ENCODE results near the gene SLC25A13.

Gene SLC25A13

DNA sequence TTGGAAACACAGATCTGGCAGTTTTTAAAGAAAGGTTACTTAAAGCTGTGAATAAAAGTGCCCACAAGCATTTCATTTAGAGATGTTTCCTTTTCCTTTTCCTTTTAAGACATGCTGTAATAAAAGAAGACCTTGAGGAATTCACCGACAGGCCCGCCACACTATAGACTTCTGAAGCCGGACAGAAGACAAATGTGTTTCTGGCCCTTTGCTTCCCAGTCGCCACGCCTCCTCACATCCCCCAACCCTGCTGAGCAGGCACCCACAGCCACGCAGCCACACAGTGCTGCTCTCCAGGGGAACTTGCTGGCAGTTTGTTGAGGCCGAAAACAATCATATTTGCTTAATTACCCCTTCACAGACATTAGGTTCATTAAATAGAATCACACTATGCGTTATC lies 83.4 kb downstream of the SLC25A13 start:
- DNase-seq = no peak

GRCh38 chr7:96237040-96237439 lies 84.9 kb downstream of the SLC25A13 start:
- no peak for DNase-seq

- DNase-seq = no peak
Measured at GRCh38 chr7:96236198-96237039, 85.5 kb downstream of the SLC25A13 start.

DNA sequence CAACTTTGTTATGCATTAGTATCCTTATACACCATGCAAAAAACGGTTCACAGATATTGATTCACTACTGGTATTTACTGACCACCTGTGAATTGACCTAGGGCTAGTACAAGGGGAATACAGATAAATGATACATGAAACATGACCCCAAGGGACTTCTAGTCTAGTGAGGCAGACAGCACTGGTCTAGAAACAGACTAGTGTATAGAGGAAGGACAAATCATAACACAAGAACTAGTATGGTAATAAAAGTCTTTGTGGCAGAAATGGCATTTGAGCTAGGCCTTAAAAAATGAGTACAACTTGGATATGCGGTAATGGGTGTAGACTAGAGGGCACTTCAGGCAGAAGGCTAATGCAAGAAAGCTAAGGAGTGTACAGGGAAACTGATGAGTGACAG lies 86.6 kb downstream of the SLC25A13 start:
- no peak for DNase-seq

- no peak for DNase-seq
Measured at GRCh38 chr7:96233528-96234154, 88.3 kb downstream of the SLC25A13 start.

- DNase-seq = no peak
Measured at GRCh38 chr7:96233084-96233483, 88.8 kb downstream of the SLC25A13 start.

DNA sequence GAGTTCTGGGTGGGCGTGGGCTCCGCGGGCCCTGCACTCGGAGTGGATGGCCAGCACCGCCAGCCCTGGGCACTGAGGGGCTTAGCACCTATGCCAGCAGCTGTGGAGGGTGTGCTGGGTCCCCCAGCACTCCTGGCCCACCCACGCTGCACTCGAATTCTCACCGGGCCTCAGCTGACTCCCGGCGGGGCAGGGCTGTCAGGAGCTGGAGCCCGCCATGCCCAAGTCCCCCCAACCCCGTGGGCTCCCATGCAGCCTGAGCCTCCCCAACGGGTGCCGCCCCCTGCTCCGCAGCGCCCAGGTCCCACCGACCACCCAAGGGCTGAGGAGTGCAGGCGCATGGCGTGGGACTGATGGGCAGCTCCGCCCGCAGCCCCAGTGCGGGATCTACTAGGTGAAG lies 93.1 kb downstream of the SLC25A13 start:
- DNase-seq = no peak

DNA sequence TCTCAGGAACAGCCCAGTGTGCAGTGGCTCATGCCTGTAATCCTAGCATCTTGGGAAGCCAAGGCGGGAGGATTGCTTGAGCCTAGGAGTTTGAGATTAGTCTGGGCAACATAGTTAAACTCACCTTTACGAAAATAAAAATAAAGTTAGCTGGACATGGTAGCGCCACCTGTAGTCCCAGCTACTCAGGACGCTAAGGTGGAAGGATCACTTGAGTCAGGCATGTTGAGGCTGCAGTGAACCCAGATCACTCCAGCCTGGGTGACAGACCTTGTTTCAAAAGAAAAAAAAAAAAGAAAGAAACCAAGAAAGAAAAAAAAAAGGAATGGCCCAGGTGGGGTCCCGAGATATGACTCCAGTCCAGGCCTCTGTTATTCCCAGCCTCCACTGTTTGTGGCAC lies 96.6 kb downstream of the SLC25A13 start:
- DNase-seq = no peak

- DNase-seq = no peak
Measured at GRCh38 chr7:96224685-96225084, 97.2 kb downstream of the SLC25A13 start.

DNA sequence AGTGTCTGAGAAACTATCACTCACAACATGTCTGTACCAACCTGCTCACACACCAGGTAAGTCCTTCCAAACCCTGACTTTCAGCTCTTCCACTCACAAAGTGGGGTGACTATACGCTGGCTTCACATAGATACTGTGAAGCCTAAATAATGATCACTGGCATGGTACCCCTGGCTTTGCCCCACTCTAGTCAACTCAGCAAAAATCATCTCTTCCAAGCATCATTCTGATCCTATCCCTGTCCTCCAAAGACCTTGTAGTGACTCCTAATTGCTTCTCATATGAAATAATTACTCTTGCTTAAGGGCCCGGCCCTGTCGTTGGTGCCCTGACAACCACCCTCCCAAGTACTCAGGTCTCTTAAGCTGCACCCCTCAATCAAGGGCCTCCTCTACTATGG lies 97.8 kb downstream of the SLC25A13 start:
- no peak for DNase-seq

DNA sequence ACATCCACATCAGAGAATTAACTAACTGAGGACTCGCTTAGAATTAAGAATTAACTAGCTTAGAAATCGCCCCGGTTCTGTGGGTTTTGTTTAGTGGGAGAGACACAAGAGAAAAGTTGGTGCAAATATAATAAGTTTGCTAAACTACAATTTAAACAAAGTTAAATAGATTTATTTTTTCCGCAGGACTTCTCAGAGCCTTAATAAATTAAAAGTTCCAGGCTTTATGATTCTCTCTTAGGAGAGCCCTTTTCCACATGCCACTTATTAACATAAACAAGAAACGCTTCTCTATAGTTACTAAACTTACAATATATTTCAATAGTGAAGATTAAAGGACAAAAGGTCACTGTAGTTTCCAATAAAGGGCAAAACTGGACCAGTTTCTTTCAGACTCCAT lies 100.0 kb downstream of the SLC25A13 start:
- DNase-seq = no peak

GRCh38 chr7:96219378-96220130 lies 102.3 kb downstream of the SLC25A13 start:
- DNase-seq = no peak

DNA sequence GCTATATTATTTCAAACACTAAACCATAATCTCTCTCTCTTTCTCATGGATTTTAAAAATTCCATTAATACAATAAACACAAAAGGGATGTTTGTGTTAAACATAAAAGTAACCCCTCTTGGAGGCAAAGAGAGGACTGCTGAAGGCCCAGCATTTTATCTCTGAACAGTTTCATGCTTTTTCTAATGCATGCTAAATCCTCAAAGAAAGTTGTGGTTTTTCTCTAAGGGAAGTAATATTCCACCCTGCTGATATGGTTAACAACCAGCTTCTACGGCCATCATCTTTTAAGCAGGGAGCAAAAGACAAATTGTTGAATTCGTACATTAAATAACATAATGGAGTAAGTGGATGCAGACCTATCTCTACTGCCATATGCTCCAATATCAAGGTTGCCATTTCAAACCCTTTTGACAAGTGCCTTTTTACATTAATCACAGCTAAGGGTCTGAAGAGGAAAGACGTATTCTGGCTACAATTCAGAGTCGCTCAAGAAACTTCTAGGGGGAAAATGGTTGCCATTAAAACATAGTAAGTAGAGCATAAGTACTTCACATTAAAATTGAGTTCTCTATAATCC lies 103.1 kb downstream of the SLC25A13 start:
- no peak for DNase-seq

GRCh38 chr7:96217147-96217546 lies 104.8 kb downstream of the SLC25A13 start:
- DNase-seq = no peak

GRCh38 chr7:96216373-96216772 lies 105.5 kb downstream of the SLC25A13 start:
- DNase-seq = no peak

DNA sequence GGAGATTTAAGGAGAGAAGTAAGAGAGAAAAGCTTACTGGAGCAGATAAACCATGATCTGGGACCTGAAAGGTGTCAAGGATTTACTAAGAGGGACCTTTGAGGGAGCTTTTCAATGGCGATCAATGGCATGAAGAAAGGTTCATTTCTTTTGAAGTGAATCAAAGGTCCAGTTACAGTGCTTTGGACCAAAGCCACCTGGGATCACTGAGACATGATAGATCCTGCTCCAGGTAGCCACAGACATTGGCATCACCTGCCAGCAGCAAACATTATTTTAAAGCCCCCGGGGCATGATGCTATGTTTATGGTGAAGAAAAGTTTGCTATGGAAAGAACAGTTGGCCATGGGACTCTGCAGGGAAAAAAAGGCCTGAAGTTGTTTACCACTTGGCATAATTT lies 109.4 kb downstream of the SLC25A13 start:
- DNase-seq = no peak

- DNase-seq = no peak
Measured at GRCh38 chr7:96211954-96212353, 109.9 kb downstream of the SLC25A13 start.

DNA sequence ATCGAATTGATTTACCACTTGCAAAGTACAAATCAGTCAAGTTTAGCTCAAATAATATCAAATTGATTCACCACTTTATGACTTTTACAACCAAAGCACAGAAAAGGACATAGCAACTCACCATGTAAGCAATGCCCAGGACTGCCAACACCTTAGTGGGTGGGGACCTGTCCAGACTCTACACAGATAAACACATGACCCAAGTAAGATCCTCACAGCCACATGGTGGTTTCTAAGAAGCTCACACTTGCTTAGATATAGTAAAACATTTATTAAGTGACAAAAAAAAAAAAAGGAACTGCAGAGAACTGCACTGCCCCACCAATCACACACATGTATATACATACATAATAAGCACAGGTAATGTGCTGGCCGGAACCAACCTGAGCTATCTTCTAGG lies 116.2 kb downstream of the SLC25A13 start:
- no peak for DNase-seq

- DNase-seq = no peak
Measured at GRCh38 chr7:96204601-96205000, 117.3 kb downstream of the SLC25A13 start.

GRCh38 chr7:96203786-96204185 lies 118.1 kb downstream of the SLC25A13 start:
- no peak for DNase-seq

DNA sequence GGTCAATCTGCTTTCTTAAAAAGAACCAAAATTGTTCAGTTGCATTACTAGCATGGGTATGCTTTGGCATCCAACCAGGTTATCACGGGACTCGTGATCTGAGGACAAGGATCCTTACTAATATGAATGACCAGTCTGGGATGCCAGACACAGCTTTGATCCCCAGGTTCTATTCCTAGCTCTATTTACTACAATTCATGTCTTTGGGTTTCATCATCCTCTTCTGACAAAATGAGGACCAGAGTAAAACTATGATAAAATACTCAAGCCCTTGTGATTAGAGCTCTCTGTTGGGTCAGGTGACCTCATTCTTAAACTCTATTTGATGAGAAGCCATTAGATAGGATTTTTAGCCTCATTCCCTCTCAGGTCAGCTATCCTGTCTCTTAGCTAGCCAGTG lies 119.8 kb downstream of the SLC25A13 start:
- DNase-seq = no peak

DNA sequence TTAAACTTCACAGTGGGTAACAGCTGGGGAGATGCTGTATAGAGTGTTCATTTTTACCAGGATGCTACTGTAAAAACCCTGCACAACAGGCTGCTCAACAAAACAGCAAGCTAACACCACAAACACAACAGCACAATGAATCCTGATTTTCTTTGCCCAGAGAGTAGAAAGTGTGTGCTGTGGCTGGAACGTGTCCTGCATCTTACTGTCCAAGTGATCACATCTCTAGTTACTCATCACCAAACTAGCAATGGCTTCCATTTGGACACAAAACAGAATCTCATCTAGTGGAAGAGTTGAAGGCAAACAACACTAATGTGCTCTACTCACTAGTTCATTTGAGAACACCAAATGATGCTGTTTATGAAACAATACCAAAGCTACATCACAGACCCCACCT lies 121.2 kb downstream of the SLC25A13 start:
- DNase-seq = no peak

- no peak for DNase-seq
Measured at GRCh38 chr7:96199421-96199820, 122.5 kb downstream of the SLC25A13 start.

All from activated T-cell treated with anti-CD3 and anti-CD28 coated beads, Interleukin-2, amount 50 U/mL, for 48 hours (primary cell).